Uterus (tissue), 4 donors: ENCODE results near the gene TERT. TPM values are rescaled to one million over a fixed set of nuclear protein-coding genes. Genes with fewer than 3 reads are reported as not detected.

Source experiments
- DNase-seq, 2 donors: peaks; one replicate each; pipeline ENCODE4 v3.0.0-alpha.2; 2019 to 2020
- H3K27ac ChIP-seq, 2 donors: fragments of 200-600 bp; sonication (generic); 1 replicate in 1 of 2; 2 replicates in 1 of 2; pipeline ENCODE4 v1.5.1; 2016 to 2018
- H3K27me3 ChIP-seq, 2 donors: fragments of 200-600 bp; sonication (generic); one replicate each; pipeline ENCODE4 v1.5.1; 2018 to 2019; ENCODE audit warnings: control low read depth in 1 of 2
- H3K36me3 ChIP-seq, 2 donors: fragments of 200-600 bp; sonication (generic); one replicate each; pipeline ENCODE4 v1.5.1; 2019; ENCODE audit warnings: control low read depth in 1 of 2
- H3K4me1 ChIP-seq, 2 donors: fragments of 200-600 bp; sonication (generic); one replicate each; pipeline ENCODE4 v1.5.1; 2018 to 2019; ENCODE audit warnings: control low read depth in 1 of 2
- H3K4me3 ChIP-seq, 2 donors: fragments of 200-600 bp; sonication (generic); 1 replicate in 1 of 2; 2 replicates in 1 of 2; pipeline ENCODE4 v1.5.1; 2018 to 2019; ENCODE audit warnings: mild to moderate bottlenecking in 1 of 2
- H3K9me3 ChIP-seq, 2 donors: fragments of 200-600 bp; sonication (generic); one replicate each; pipeline ENCODE4 v1.5.1; 2019; ENCODE audit warnings: control low read depth in 1 of 2
- CTCF ChIP-seq, 4 experiments: fragments of 200-600 bp in 2 of 4; fragments of 450-650 bp in 2 of 4; sonication (generic) in 2 of 4; IDR thresholded peaks; one replicate each; pipeline ENCODE4 v1.5.1; 2016 to 2019; ENCODE audit warnings: antibody characterized with exemption in 4 of 4, mild to moderate bottlenecking in 2 of 4, moderate library complexity in 1 of 4
- POLR2A ChIP-seq, 2 donors: fragments of 450-650 bp; IDR thresholded peaks; one replicate each; pipeline ENCODE4 v1.6.1; 2016; ENCODE audit warnings: antibody characterized with exemption in 2 of 2, mild to moderate bottlenecking in 1 of 2, moderate library complexity in 1 of 2
- intact Hi-C: fragments of 100-400 bp; cut with DNase I; formaldehyde crosslinking; loops from one replicate; pipeline ENCODE4 v1.15.1; 2023; ENCODE audit warnings: low total_unique reads
- total RNA-seq, 4 donors: library from RNA; depleted of rRNA in 3 of 4; stranded (reverse); fragments of >200 nt in 3 of 4; gene quantifications; one replicate each; pipeline versions ENCODE4 v1.1.0 to v1.2.4, GENCODE V29; 2014 to 2023
- donor health status: DM: yes; HTN: yes; CAD: no.

Gene TERT
- total RNA-seq, 4 donors from 2014 or later: 0.26 TPM; not detected in 3

DNA sequence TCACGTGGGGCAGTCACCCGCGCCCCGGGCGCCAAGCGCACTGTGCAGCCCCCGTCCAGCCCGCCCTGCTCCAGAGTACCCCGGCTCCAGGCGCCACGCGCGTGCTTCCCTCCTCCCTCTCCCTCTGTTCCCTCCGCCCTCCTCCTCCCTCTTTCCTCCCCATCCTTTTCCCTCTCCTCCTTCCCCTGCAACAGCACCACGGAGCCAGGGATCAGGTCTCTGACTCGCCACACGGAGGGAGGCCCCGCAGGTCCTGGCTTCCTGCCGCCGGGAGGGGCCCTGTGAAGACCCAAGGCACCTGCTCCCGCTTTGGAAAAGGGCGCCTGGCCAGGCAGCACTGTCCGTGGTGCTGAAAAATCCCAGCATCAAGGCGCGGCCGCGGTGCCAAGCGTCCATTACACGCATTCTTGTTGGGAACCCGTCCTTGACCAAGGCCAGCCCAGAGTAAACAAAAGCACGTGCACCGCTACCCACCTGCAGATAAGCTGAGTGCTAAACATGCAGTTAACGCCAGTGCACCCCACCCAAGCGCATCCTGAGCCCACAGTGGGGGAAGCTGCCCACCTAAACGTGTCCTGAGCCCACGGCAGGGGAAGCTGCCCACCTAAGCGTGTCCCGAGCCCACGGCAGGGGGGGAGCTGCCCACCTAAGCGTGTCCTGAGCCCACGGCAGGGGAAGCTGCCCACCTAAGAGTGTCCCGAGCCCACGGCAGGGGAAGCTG, 48.0 kb downstream of the TERT start:
- intact Hi-C loops: no loop called here
- no peaks in the 10 kb centered on the region for H3K36me3 ChIP-seq
- no peaks in the 10 kb centered on the region for H3K9me3 ChIP-seq
- no peak for DNase-seq
- peaks cover 0 to 14% of the 10 kb centered on the region in 2 donors for H3K27me3 ChIP-seq
- no peak overlapping the region for H3K4me3 ChIP-seq
- TF ChIP-seq CTCF (IDR thresholded peaks at IDR 0.05) (no peak), POLR2A (IDR thresholded peaks at IDR 0.05) (no peak)
- H3K27ac ChIP-seq: no peak overlapping the region
- no peaks in the 10 kb centered on the region for H3K4me1 ChIP-seq

GRCh38 chr5:1245905-1246576, 48.8 kb downstream of the TERT start:
- TF ChIP-seq POLR2A (IDR thresholded peaks at IDR 0.05) (no peak), CTCF (IDR thresholded peaks at IDR 0.05) (no peak)
- no peak overlapping the region for H3K27ac ChIP-seq
- H3K9me3 ChIP-seq: no peaks in the 10 kb centered on the region
- no peak overlapping the region for H3K4me3 ChIP-seq
- intact Hi-C loops: no loop called here
- no peaks in the 10 kb centered on the region for H3K4me1 ChIP-seq
- no peak for DNase-seq
- H3K36me3 ChIP-seq: no peaks in the 10 kb centered on the region
- peaks cover 0 to 14% of the 10 kb centered on the region in 2 donors for H3K27me3 ChIP-seq

DNA sequence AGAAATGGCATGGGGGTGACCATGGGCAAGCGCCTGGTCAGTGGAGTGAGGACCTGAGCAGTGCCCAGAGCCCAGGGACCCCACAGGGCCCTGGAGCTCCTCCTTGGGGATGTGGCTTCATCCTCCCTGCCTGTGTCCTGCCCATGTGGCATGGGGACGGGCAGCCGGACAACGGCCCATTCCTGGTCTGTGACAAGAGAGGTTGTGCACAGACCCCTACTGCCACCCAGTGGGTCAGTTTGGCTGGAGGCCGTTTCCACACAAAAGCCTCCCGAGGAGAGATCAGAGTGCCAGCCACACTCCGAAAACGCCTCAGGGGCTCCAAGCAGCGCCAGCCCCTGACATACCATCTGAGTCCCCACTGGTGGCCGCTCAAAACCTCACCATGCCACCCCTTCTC, 49.9 kb downstream of the TERT start:
- no peak for DNase-seq
- Histone ChIP-seq H3K4me1 (no peaks in the 10 kb centered on the region), H3K36me3 (no peaks in the 10 kb centered on the region), H3K27me3 (peaks cover 0 to 14% of the 10 kb centered on the region in 2 donors), H3K4me3 (no peak overlapping the region), H3K27ac (no peak overlapping the region), H3K9me3 (no peaks in the 10 kb centered on the region)
- intact Hi-C loops: no loop called here
- TF ChIP-seq POLR2A (IDR thresholded peaks at IDR 0.05) (no peak), CTCF (IDR thresholded peaks at IDR 0.05) (no peak)

- TF ChIP-seq POLR2A (IDR thresholded peaks at IDR 0.05): no peak
- TF ChIP-seq CTCF (IDR thresholded peaks at IDR 0.05): no peak
- peaks cover 0 to 14% of the 10 kb centered on the region in 2 donors for H3K27me3 ChIP-seq
- intact Hi-C loops: no loop called here
These were observed 50.6 kb downstream of the TERT start for GRCh38 chr5:1244255-1244654.

GRCh38 chr5:1243487-1244130, 51.3 kb downstream of the TERT start:
- DNase-seq: no peak
- intact Hi-C loops: no loop called here
- Histone ChIP-seq H3K27ac (no peak overlapping the region), H3K4me3 (no peak overlapping the region), H3K27me3 (peaks cover 0 to 14% of the 10 kb centered on the region in 2 donors), H3K36me3 (no peaks in the 10 kb centered on the region), H3K4me1 (no peaks in the 10 kb centered on the region), H3K9me3 (no peaks in the 10 kb centered on the region)
- TF ChIP-seq POLR2A (IDR thresholded peaks at IDR 0.05) (no peak), CTCF (IDR thresholded peaks at IDR 0.05) (no peak)

More at GRCh38 chr5:1244255-1244654, 50.6 kb downstream of the TERT start:
- Histone ChIP-seq H3K4me1 (no peaks in the 10 kb centered on the region), H3K4me3 (no peak overlapping the region), H3K27ac (no peak overlapping the region), H3K36me3 (no peaks in the 10 kb centered on the region), H3K9me3 (no peaks in the 10 kb centered on the region)
- DNase-seq: no peak
